HepG2 (cell line): ENCODE measurements around the gene IQUB.

Experiments
- EZH2 ChIP-seq: conservative IDR thresholded peaks from 2 replicates; pipeline ENCODE4 v1.6.1; 2012; ENCODE audit warnings: mild to moderate bottlenecking, low read depth, low read length, moderate library complexity
- PHF5A ChIP-seq: IDR thresholded peaks from one replicate; pipeline ENCODE4 v1.6.1; 2018; ENCODE audit warnings: low read depth, missing genetic modification reagents; ENCODE audit not compliant: unreplicated experiment
- POLR2A ChIP-seq, 2 experiments: IDR thresholded peaks; 2 replicates each; pipeline ENCODE4 v1.6.1; 2011; ENCODE audit warnings: low read depth in 2 of 2, low read length in 2 of 2, mild to moderate bottlenecking in 1 of 2, moderate library complexity in 1 of 2; ENCODE audit not compliant: insufficient read depth in 1 of 2
- TCF12 ChIP-seq, 2 experiments: fragments of 450-650 bp in 1 of 2; sonication (generic) in 1 of 2; formaldehyde crosslinking in 1 of 2; IDR thresholded peaks; 2 replicates each; pipeline versions ENCODE4 v1.6.1 to v1.8.0; 2017 to 2022; ENCODE audit warnings: antibody characterized with exemption in 1 of 2, mild to moderate bottlenecking in 1 of 2, missing genetic modification reagents in 1 of 2, moderate library complexity in 1 of 2
- TF ChIP-seq, protein P1 (sequence below): sonication (generic); formaldehyde crosslinking; IDR thresholded peaks from 2 replicates; pipeline ENCODE4 v1.5.0; 2020; ENCODE audit warnings: mild to moderate bottlenecking, missing genetic modification reagents, moderate library complexity

- TF ChIP-seq POLR2A (IDR thresholded peaks at IDR 0.05; ENCODE audit: insufficient read depth in 1 of 2, low read depth in 2 of 2, low read length in 2 of 2): no peak
- TF ChIP-seq, protein P1, sequence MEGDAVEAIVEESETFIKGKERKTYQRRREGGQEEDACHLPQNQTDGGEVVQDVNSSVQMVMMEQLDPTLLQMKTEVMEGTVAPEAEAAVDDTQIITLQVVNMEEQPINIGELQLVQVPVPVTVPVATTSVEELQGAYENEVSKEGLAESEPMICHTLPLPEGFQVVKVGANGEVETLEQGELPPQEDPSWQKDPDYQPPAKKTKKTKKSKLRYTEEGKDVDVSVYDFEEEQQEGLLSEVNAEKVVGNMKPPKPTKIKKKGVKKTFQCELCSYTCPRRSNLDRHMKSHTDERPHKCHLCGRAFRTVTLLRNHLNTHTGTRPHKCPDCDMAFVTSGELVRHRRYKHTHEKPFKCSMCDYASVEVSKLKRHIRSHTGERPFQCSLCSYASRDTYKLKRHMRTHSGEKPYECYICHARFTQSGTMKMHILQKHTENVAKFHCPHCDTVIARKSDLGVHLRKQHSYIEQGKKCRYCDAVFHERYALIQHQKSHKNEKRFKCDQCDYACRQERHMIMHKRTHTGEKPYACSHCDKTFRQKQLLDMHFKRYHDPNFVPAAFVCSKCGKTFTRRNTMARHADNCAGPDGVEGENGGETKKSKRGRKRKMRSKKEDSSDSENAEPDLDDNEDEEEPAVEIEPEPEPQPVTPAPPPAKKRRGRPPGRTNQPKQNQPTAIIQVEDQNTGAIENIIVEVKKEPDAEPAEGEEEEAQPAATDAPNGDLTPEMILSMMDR (CRISPR knock-in tag): no peak
- no peak for TF ChIP-seq TCF12 (IDR thresholded peaks at IDR 0.05)
- TF ChIP-seq TCF12 (CRISPR knock-in tag; IDR thresholded peaks at IDR 0.05): no peak
- TF ChIP-seq PHF5A (CRISPR knock-in tag): no peak
- no peak for TF ChIP-seq EZH2
These were observed 41.9 kb downstream of the IQUB start for GRCh38 chr7:123492485-123492884.
